NOMO-1 (cell line): ENCODE data around the gene GASK1A.
"Not testable (repeated sequence)": the region's sequence is repeated elsewhere in the genome, so short reads cannot be mapped to it uniquely, and the experiment has no call there.

Experiments used
- DNase-seq, 2 experiments: peaks; one replicate each; lab custom pipeline; 2025; ENCODE audit not compliant: unreplicated experiment in 2 of 2; lab: John Stamatoyannopoulos, UW

Gene GASK1A

GRCh38 chr3:42979044-42979972 lies at the start of gene GASK1A:
GASK1A (plus strand) TSS chr3:42979311; CDS start chr3:42979643, 332 bp downstream.
- peak; percentile 50 to 55 for DNase-seq

GRCh38 chr3:42934111-42934510 lies 45.0 kb upstream of the GASK1A start:
- no peak for DNase-seq

- no peak for DNase-seq
Measured at GRCh38 chr3:42934910-42935309, 44.2 kb upstream of the GASK1A start.

- DNase-seq, result no peak
Measured at GRCh38 chr3:42935472-42935871, 43.6 kb upstream of the GASK1A start.

- no peak for DNase-seq
Measured at GRCh38 chr3:42936157-42936981, 42.7 kb upstream of the GASK1A start.

GRCh38 chr3:42937334-42937733 lies 41.8 kb upstream of the GASK1A start:
- DNase-seq, result no peak

- no peak for DNase-seq
Measured at GRCh38 chr3:42942693-42943092, 36.4 kb upstream of the GASK1A start.

GRCh38 chr3:42946050-42946449 lies 33.1 kb upstream of the GASK1A start:
- DNase-seq, result no peak

GRCh38 chr3:42957573-42957972 lies 21.5 kb upstream of the GASK1A start:
- DNase-seq, result no peak

GRCh38 chr3:42960282-42960681 lies 18.8 kb upstream of the GASK1A start:
- no peak for DNase-seq

GRCh38 chr3:42960786-42961185 lies 18.3 kb upstream of the GASK1A start:
- DNase-seq, result no peak

GRCh38 chr3:42961633-42962032 lies 17.5 kb upstream of the GASK1A start:
- DNase-seq, result peak in 1 of 2 experiments; percentile 28

- no peak for DNase-seq
Measured at GRCh38 chr3:42963269-42963668, 15.8 kb upstream of the GASK1A start.

GRCh38 chr3:42964266-42964665 lies 14.8 kb upstream of the GASK1A start:
- DNase-seq, result no peak

- no peak for DNase-seq
Measured at GRCh38 chr3:42970557-42970956, 8.6 kb upstream of the GASK1A start.

- no peak for DNase-seq
Measured at GRCh38 chr3:42970976-42971772, 7.9 kb upstream of the GASK1A start.

- not testable (repeated sequence) for DNase-seq
Measured at GRCh38 chr3:42974906-42975305, 4.2 kb upstream of the GASK1A start.

GRCh38 chr3:42975456-42975855 lies 3.7 kb upstream of the GASK1A start:
- no peak for DNase-seq

- DNase-seq, result no peak
Measured at GRCh38 chr3:42975955-42976354, 3.2 kb upstream of the GASK1A start.

GRCh38 chr3:42980209-42980608 lies 1.1 kb downstream of the GASK1A start:
- no peak for DNase-seq

GRCh38 chr3:42980909-42981308 lies 1.8 kb downstream of the GASK1A start:
- DNase-seq, result no peak
